ENCODE measurements around the gene PABPC1L.
A peak's percentile ranks its signal among the peaks of the same experiment; 100 is the strongest.

The PABPC1L gene

DNA sequence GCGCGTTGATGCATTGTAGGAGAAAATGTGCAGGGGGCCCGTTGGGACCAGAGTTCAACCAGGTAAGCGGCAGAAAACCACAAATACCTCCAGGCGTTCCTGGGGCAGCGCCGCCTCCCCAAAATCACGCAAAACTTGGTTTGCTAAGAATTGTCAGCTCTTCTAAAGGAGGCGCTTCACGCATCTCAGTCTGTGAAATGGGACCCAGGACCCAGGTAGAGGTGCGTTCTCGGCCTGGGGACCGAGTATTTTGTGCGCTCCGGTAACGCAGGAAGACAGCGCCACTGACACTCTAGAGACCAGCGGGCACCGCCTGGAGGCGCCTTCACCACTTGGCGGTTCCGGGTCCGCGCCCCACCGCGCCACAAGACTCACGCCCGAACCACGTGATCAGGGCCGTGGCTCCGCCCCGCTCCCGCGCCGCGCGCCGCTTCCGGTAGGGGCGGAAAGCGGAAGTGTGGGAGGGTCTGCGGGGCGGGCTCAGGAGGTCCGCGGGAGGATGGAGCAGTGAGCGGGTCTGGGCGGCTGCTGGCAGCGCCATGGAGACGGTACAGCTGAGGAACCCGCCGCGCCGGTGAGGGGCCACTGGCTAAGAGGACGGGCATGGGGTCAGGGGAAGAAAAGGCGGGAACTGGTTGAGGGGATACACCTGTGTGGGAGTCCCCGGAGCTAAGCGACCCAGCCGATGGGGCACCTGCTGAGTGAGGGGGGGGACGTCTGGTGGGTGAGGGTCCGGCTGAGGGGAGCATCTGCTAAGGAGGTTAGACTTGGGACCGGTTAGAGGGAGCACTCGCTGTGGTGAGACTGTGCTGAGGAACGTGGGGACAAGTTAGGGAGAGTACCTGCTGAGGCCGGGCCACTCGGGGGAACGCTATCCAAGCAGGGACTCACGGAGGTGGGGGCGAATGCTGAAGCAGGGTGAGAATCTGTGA lies 56.4 kb downstream of the PABPC1L start, which contains the start of gene STK4:
TSS of gene STK4 (plus strand) at position 483 of the 932 bp plus-strand sequence. CDS start at position 540, 57 bp downstream.
- DNase-seq (ENCODE audit: low read depth): peak; percentile 88

DNA sequence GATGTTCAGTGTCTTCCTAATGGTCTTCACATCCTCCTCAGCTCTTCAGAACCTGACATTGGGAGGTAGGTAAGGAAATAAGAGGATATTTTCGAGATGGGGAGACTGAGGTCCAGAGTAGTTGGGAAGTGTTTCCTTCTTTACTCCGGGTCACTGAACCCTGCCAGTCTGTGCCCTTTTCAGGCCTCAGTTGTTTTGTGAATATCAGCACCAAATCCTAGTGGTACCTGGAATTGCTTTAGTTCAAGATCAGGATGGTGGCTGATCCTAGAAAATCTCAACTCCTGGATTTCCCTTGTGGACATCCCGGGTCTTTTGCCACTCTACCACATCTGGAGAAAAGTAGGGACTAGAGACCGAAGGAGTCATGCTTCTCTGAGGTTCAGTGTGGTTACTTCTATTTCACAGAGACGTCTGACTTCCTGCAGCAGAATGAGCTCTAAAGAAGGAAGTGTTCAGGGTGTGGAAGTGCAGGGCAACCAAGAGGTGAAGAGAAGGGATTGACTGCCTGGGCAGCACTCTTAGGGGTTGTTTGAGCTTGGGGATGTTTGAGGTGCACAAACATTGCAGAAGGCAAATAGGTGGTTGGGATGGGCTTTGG lies 57.4 kb downstream of the PABPC1L start:
- no peak for DNase-seq (ENCODE audit: low read depth)

DNA sequence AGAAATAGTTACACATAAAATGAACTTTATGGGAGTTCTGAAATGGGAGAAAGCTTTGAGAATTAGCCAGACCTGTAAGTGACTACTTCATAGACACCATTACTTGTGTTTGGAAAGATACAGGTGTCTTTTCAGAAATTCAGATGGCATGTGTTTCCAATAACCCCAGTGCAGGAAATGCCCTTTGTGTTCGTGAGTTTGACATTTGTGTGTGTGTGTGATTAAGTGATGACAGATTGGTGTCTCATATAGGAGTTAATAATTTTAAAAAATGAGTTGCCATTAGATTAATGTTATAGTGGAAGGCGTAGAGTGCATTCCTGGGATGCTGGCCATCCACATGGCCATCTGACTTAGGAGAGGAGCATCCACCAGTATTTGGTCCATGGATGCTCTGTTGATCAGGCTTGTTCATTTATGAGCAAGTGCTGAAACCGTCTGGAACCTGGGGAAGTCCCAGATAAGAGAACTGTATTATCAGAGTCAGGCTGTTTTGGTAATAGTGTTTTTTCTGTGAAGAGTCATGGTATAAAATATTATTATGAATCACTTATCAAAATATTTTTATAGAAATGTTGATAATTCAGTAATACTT lies 59.5 kb downstream of the PABPC1L start:
- no peak for DNase-seq (ENCODE audit: low read depth)

DNA sequence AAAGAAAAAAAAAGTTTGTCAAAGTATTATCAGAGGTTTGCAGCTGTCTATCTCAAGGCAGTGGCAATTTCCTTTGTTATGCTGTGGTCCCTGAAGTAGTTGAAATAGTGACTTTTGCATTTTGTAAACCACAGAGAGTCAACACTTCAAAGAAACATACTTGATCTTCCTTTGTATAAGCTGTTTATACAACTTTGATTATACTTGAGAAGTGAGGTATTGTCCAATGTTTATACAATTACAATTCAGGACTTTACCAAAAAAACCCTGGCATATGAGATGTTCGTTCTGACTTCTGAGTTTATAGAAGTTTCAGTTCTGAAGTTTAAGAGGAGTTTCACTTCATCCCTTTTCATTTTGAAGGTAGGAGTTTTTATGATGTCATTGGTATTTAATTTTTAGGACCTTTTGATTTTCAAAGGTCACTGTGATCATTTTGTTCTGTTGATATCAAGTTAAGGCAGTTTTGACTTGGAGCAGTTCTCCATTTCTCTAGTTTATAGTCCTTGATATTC lies 60.4 kb downstream of the PABPC1L start:
- no peak for DNase-seq (ENCODE audit: low read depth)

DNA sequence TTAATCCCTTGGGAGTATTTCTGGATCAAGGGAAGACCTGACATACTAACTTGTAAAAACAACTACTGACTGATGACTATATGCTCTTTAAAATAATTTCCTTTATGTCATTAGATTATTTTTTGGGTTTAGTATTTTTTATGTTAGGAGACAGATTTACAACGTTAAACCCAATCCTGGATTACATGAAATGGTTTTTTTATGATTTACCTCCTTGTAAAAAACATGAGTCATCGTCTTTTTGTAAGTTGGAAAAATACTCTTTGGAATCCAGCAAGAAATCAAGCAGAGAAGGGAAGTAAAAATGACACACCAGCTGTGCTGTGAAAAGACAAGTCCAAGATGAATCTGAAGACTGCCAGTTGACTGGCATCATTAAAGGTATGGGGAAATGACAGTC lies 63.2 kb downstream of the PABPC1L start:
- DNase-seq (ENCODE audit: low read depth): no peak

DNA sequence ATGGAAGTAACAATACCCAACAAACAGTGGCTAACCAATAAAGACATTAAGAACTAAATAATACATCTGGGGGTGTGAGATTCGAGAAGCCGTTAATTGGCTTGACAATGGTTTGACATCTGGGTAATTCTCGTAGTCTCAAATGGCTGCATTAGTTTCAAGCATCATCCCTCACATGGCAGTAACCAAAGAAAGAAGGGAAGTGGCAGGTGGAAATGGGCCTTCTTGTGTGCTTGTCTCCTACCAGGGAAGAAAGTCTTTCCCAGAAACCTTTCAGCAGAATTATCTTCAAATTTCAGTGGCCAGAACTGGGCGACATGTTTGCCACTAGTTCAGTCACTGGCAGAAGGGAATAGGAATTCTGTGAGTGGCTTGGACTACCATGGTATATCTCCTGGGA lies 66.8 kb downstream of the PABPC1L start:
- DNase-seq (ENCODE audit: low read depth): no peak

DNA sequence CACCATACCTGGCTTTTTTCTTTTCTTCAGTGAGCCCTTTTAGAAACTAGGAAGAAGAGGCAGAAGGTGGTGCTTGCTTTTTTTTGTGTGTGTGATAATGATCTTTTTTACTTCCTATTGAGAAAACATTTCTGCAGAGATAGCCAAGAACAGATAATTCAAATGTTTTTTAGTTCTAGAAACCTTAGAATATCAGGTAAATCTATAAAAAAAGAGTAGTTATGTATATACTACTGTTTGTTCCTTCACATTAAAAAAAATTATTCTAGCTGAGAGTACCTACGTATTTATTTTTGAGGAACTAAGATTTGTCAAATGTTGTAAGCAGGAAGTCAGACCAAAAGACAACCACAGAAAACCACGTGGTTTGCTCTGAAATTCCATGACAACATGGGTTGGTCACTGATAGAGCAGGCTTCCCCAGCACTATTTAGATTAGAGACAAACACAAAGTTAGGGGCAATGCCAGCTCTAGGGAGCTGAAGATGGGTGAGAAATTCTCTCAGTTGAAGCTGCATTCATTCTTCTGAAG lies 69.3 kb downstream of the PABPC1L start:
- peak; percentile 65 for DNase-seq (ENCODE audit: low read depth)

DNA sequence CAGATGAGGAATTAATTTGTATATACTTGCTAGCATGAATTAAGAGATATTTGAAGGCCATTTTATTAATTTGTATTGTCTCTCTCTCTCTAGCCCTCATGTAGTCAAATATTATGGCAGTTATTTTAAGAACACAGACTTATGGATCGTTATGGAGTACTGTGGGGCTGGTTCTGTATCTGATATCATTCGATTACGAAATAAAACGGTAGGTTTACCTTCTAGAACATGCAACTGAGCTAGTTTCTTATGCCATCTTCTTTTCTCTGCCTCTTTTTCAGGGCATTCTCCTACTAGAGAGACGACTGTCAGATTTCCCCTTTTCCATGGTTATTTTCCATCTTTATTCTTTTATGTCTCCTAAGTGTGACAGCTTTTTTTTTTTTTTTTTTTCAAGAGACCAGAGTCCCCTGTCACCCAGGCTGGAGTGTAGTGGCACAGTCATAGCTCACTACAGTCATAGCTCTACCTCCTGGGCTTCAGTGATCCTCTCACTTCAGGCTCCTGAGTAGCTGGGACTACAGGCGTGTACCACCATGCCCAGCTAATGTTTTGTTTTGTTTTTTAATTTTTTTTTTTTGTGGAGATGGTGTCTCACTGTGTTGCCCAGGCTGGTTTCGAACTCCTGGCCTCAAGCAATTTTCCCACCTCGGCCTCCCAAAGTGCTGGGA lies 72.0 kb downstream of the PABPC1L start:
- no peak for DNase-seq (ENCODE audit: low read depth)

DNA sequence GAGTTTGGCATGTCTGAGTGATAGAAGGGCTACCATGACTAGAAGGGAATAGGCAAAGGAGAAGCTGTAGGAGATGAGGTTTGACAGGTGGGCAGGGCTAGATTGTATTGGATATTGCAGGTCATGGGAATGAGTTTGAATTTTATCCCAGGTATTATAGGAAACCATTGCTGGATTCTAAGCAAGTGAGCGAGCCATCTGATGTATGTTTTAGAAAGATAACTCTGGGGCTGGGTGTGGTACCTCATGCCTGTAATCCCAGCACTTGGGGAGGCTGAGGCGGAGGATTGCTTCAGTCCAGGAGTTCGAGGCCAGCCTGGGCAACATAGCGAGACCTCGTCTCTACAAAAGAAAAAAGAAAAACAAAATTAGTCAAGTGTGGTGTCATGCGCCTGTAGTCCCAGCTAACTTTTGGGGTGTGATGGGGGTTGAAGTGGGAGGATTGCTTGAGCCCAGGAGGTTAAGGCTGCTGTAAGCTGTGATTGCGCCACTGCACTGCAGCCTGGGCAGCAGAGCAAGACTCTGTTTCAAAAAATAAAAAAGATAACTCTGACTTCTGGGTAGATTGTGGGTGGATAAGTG lies 73.3 kb downstream of the PABPC1L start:
- no peak for DNase-seq (ENCODE audit: low read depth)

DNA sequence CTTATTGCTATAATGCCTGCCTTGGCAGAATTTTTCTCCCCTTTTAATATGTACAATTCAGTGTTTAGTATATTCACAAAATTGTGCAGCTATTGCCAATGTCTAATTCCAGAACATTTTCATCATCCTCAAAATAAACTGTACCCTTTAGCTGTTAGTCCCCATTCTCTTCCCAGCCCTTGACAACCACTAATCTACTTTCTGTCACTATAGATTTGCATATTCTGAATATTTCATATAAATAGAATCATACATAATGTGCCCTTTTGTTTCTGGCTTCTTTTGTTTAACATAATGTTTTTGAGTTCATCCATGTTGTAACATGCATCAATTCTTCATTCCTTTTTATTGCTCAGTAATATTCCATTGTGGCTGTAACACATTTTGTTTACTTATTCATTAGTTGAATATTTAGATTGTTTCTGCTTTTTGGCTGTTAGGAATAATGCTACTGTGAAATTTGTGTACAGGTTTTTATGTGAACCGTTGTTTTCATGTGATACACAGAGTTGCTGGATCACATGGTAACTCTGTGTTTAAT lies 78.8 kb downstream of the PABPC1L start:
- DNase-seq (ENCODE audit: low read depth): no peak
